Measurements from ENCODE around the gene KIAA0930.

Gene KIAA0930

DNA sequence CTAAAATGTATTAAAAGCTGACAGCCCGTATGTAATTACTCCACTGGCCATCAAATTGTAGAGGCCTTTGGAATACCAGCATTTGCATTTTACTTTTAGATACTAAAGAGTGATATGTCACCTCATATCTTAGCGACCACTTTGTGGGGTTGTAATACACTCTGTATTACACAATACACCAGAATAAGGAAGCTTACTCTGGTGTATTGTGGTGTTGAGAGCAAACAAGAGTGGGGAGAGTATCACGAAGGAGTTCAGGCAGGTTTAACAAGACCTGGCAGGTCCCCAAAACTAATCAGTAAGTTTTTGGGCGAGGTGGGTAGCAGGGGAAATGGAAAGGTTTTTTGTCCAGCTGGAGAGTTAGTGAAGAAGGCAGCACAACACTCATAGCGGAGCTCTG lies 73.8 kb downstream of the KIAA0930 start:
- no peak for DNase-seq

DNA sequence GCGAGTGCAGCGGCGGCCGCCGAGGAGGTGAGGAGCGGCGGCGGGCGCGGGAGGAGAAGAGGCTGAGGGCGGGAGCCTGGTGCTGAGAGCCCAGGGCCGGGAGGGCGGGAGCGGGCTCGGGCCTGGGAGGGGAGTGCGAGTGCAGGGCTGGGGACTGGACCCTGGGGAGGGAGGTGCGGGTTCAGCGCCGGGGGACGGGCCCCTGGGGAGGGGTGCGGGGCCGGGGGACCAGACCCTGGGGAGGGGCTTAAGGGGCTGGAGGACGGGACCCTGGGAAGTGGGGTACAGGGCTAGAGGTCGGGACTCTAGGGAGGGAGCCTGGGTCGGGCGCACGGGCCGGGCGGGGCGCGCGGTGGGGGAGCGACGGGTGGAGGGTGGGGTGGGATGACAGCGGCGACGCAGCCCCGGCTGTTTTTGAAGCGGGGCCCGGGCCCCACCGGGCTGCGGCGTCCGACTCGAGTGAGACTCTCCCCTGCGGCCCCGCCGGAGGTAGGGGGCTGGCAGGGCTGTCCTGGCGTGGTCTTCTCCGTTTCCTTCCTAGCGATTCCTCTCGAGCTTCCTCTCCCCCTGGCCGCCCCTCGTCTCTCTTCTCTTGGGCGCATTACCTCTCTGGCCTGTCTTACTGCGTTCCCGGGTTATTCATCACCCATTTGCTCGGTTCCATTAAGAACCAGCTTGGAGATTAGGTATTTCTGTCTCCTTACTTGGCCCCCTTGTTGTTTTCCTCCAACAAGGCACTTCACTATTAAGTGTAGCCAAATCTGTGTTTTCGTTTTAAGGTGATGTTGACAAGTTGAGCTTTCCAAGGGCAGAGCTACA lies 76.2 kb downstream of the KIAA0930 start:
- DNase-seq, result no peak

DNA sequence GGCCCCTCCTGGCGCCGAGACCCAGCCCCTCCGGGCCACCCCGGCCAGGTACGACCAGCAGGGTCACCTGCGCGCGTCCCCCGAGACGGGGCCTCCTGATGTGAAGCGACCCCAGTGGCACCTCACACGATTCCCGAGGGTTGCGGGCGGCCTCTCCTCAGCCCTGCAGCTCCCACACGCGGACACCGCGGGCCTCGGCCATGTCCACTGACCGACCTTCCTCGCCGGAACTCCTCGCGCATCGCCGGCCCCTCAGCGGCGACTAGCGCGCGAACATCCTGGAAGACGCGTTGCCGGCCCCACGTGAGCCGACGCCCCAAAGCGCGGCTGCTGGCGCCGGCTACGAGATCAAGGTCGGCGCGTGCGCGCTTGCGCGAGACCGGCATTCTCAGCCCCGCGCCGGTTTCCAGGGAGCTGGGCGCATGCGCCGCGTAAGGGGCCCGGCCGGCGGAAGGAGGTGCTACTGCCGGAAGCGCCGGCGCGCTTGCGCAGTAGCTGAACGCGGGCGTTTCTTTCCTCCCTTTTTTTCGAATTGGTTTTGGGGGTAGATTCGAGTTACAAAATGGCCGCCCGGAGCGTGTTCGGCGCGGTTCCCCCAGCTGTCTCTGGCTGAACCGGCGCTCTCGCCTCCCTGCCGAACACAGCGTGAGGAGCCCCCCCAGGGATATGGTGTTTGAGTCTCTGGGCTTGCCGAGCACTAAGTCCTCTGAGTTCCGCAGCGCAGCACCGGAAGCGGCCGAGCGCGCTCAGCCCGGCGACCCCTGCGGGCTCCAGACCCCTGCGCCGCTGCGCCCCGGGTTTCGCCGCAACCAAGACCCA lies 77.0 kb downstream of the KIAA0930 start, which contains the start of gene NUP50:
NUP50 (plus strand) TSS at position 475 of the 819 bp plus-strand sequence. CDS start 4,253 bp downstream, outside the sequence.
- peak; percentile 84 for DNase-seq

GRCh38 chr22:45163099-45163450 lies 77.6 kb downstream of the KIAA0930 start:
- DNase-seq, result no peak

DNA sequence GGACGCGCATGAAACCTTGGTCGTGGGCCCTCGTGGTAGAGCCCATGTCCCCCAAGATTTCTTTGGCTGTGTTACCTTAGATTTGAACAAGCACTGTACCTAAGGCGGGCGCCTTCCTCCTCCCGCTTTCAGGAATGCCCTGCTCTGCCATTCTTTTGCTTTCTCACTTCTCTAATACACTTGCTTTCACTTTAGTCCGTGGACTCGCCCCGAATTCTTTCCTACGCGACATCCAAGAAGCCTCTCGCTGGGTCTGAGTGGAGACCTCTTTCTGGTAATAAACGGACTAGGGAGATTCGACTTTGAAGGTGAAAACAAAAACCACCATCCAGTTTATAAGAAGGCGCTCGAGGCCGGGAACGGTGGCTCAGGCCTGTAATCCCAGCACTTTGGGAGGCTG lies 78.2 kb downstream of the KIAA0930 start:
- no peak for DNase-seq

DNA sequence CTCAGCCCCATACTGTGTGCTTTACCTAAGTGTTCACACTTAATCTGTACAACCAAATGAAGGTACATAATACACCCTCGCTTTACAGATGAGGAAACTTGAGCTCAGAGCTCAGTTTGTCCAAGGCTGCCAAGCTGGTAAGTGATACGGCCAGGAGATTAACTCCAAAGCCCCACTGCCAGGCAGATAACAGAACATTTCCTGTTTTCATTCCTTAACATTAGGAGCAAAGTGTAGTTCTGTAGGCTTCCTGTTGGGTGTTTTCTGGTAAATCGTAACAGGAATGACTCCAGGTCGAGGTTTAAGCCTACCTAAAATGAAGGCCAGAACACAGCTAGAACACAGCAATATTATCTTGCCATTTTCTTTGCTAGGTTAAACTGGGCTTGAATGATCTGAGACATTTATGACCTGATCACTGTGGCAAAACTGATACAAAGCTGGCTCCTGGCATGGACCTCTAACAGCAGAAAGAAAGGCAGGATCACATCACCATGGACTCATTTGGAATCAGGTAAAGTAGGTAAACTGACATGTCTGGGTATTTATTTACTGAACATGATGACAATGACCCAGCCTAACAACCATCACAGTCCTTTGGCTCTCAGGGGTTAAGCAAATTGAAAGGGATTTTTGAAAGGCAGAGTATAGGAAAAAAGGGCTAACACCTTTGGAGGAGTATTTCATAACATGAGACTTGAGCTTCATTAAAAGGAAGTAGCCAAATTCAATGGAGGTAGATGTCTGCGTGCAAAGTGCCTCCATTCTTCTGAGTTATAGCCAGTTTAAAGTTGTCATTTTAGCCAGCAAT lies 80.8 kb downstream of the KIAA0930 start:
- peak; percentile 24 for DNase-seq

GRCh38 chr22:45157907-45158306 lies 82.8 kb downstream of the KIAA0930 start:
- DNase-seq, result no peak

GRCh38 chr22:45155050-45155840 lies 85.4 kb downstream of the KIAA0930 start:
- no peak for DNase-seq

DNA sequence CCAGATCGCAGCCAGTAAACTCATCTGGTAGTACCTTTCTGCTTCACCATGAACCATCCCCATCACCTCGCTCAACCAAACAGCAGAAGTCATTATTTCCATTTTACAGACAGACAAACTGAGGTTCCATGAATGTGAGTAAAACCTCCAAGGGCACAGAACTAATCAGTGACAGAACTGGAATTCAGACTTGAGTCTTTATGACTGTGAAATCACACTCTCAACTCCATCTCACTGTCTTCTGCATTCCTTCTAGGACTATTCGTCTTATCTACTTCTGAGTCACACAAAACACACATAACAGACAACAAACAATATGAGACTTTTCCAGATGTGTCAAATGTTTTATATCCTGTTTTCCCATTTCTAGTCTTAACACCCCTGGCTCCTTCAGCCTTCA lies 86.3 kb downstream of the KIAA0930 start:
- DNase-seq, result no peak

DNA sequence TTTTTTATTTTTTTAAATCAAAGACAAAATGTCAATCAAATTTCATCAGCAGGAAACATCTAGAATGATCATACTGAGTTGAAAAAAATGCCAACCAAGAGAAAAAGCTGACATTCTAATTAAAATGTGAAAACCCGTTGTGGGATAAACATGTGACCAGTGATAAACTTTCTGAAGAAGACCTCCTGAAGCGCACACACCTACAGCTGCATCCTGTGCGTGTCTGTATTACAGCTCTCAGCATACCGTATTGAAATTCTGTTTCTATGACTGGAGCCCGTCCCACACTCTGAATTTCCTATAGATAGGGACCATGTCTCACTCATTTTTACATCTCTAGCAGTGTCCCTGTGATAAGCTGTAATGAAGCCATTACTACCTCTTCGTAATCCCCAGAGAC lies 89.2 kb downstream of the KIAA0930 start:
- no peak for DNase-seq

GRCh38 chr22:45150139-45150538 lies 90.6 kb downstream of the KIAA0930 start:
- no peak for DNase-seq

DNA sequence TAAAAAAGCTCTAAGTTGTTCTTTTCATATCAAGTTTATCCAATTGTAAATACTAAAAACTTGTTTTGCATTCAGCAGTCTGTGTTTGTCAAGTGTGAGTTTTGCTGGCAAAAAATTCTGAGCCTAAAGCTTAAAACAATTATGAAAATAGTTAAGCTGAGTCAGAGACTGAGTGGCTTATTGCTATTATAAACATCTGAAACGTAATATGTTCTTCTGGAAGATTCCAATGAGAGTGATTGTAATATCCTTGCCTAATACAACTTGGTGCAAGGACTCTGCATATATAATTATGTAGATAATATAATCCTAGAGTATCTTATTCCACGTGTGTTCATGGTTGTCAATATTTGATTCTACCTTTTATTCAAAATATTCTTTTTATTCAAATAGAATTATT lies 91.0 kb downstream of the KIAA0930 start:
- DNase-seq, result no peak

- DNase-seq, result no peak
Observed at GRCh38 chr22:45144916-45145315, 95.8 kb downstream of the KIAA0930 start.

DNA sequence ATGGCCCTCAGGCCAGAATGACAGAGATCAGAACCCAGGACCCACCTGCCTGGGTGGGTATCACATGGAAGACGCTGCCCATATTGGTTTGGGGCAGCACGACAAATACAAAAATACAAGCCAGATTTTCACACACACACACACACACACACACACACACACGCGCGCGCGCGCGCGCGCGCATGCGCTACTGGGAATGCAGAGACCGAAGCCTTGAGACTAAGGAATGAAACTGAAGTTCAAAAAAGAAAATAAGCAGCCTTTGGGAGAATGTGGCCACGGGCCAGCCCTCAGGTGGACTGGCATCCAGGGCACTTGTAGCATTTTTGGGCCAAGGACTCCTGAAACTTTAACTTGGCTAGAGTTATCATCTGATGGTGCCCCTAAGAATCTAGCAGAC lies 98.3 kb downstream of the KIAA0930 start:
- no peak for DNase-seq

All from NCI-H2029 (cell line).